Sigmoid colon (tissue), 7 donors: Measurements from ENCODE around the gene UBN1. TPM values are rescaled to one million over a fixed set of nuclear protein-coding genes. Genes with fewer than 3 reads are reported as not detected.

Experiments
- DNase-seq: peaks from one replicate; pipeline ENCODE4 v3.0.0-alpha.2; 2019
- H3K27ac ChIP-seq, 4 donors: fragments of 200-600 bp; sonication (generic); one replicate each; pipeline ENCODE4 v1.5.1; 2016 to 2019; ENCODE audit warnings: mild to moderate bottlenecking in 1 of 4
- H3K27me3 ChIP-seq, 3 donors: fragments of 200-600 bp; sonication (generic); one replicate each; pipeline ENCODE4 v1.5.1; 2019; ENCODE audit warnings: mild to moderate bottlenecking in 1 of 3
- H3K36me3 ChIP-seq, 4 donors: fragments of 200-600 bp; sonication (generic); one replicate each; pipeline ENCODE4 v1.5.1; 2016 to 2019
- H3K4me1 ChIP-seq, 4 donors: fragments of 200-600 bp; sonication (generic); one replicate each; pipeline ENCODE4 v1.5.1; 2017 to 2019
- H3K4me3 ChIP-seq, 4 donors: fragments of 200-600 bp; sonication (generic); one replicate each; pipeline ENCODE4 v1.5.1; 2017 to 2019; ENCODE audit warnings: mild to moderate bottlenecking in 2 of 4, moderate library complexity in 1 of 4
- H3K9me3 ChIP-seq, 4 donors: fragments of 200-600 bp in 3 of 4; sonication (generic) in 3 of 4; one replicate each; pipeline versions ENCODE4 v1.5.1 to v1.6.1; 2013 to 2019
- CTCF ChIP-seq, 4 experiments: fragments of 450-650 bp in 3 of 4; fragments of 200-600 bp in 1 of 4; IDR thresholded peaks; one replicate each; pipeline ENCODE4 v1.5.1; 2016 to 2019; ENCODE audit warnings: antibody characterized with exemption in 4 of 4, mild to moderate bottlenecking in 3 of 4, moderate library complexity in 2 of 4
- EP300 ChIP-seq, 4 donors: sonication (generic); formaldehyde crosslinking; IDR thresholded peaks; one replicate each; pipeline ENCODE4 v1.6.1; 2017; ENCODE audit warnings: antibody characterized with exemption in 4 of 4
- POLR2A ChIP-seq, 2 donors: fragments of 450-650 bp; IDR thresholded peaks; one replicate each; pipeline ENCODE4 v1.6.1; 2016; ENCODE audit warnings: antibody characterized with exemption in 2 of 2, mild to moderate bottlenecking in 2 of 2, moderate library complexity in 2 of 2
- POLR2AphosphoS5 ChIP-seq, 4 donors: sonication (generic); formaldehyde crosslinking; IDR thresholded peaks; one replicate each; pipeline ENCODE4 v1.6.1; 2017; ENCODE audit warnings: antibody characterized with exemption in 4 of 4
- WGBS, 2 donors: extraction: QIAGEN DNeasy Blood & Tissue Kit; methylation state at CpG; one replicate each; pipeline ENCODE4 v1.1.7; 2013; 5-methylcytosine and 5-hydroxymethylcytosine counted together
- intact Hi-C: fragments of 100-400 bp; cut with DNase I; formaldehyde crosslinking; loops from one replicate; pipeline ENCODE4 v1.15.1; 2023
- polyA plus RNA-seq, 3 donors: library from polyadenylated mRNA; stranded (reverse); fragments of 200-250 nt; gene quantifications; one replicate each; pipeline ENCODE4 v1.2.3, GENCODE V29; 2013
- total RNA-seq, 4 donors: library from RNA; depleted of rRNA; stranded (reverse); fragments of >200 nt; gene quantifications; one replicate each; pipeline ENCODE4 v1.1.0, GENCODE V29; 2016
- donor health status: healthy with polysubstance abuse.
- donor health status: Bipolar disorder and iron deficiency.
- donor health status: healthy.

UBN1 gene
- total and polyA plus RNA-seq, 7 donors, result 8.4 to 27.7 (median 17.8) TPM

- Histone ChIP-seq H3K27ac (no peak overlapping the region), H3K4me1 (peaks cover 0 to 4% (median 1%) of the 10 kb centered on the region in 4 donors), H3K9me3 (no peaks in the 10 kb centered on the region), H3K4me3 (no peak overlapping the region), H3K27me3 (no peaks in the 10 kb centered on the region), H3K36me3 (peaks cover 45 to 100% (median 83%) of the 10 kb centered on the region in 4 donors)
- intact Hi-C loops, result no loop called here
- no peak for DNase-seq
- 86 to 91% methylated on average over 11 of the region's 11 CpGs for WGBS, 2 donors
- TF ChIP-seq POLR2AphosphoS5 (IDR thresholded peaks at IDR 0.05) (no peak), CTCF (IDR thresholded peaks at IDR 0.05) (no peak), EP300 (IDR thresholded peaks at IDR 0.05) (no peak), POLR2A (IDR thresholded peaks at IDR 0.05) (no peak)
These were observed 29.5 kb downstream of the UBN1 start for GRCh38 chr16:4876646-4877379.

DNA sequence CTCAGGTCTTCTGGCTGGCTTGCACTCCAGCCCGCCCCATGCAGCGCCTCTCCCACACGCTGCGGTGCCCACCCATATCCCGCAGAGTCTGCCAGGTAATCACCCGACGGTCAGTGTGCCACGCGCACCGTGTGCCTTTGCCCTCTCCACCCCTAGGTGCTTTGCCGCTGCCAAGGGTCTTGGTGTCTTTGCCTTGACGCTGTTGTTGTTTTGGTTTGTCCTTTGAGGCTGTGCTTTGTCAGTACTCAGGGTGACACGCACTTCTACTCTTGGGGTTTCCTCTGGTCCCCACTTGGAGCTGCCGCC is 30.1 kb downstream of the UBN1 start:
- TF ChIP-seq POLR2A (IDR thresholded peaks at IDR 0.05) (no peak), POLR2AphosphoS5 (IDR thresholded peaks at IDR 0.05) (no peak), EP300 (IDR thresholded peaks at IDR 0.05) (no peak), CTCF (IDR thresholded peaks at IDR 0.05) (no peak)
- H3K27me3 ChIP-seq, result no peaks in the 10 kb centered on the region
- WGBS, 2 donors, result 95% methylated on average over 14 of the region's 14 CpGs
- intact Hi-C loops, result no loop called here
- DNase-seq, result no peak
- peaks cover 40 to 98% (median 78%) of the 10 kb centered on the region in 4 donors for H3K36me3 ChIP-seq
- no peaks in the 10 kb centered on the region for H3K9me3 ChIP-seq
- H3K27ac ChIP-seq, result no peak overlapping the region
- no peak overlapping the region for H3K4me3 ChIP-seq
- peaks cover 0 to 9% (median 4%) of the 10 kb centered on the region in 4 donors for H3K4me1 ChIP-seq

- no peak for TF ChIP-seq EP300 (IDR thresholded peaks at IDR 0.05)
- TF ChIP-seq POLR2AphosphoS5 (IDR thresholded peaks at IDR 0.05), result no peak
- TF ChIP-seq POLR2A (IDR thresholded peaks at IDR 0.05), result no peak
- TF ChIP-seq CTCF (IDR thresholded peaks at IDR 0.05), result no peak
- Histone ChIP-seq H3K4me1 (peaks cover 0 to 16% (median 10%) of the 10 kb centered on the region in 4 donors), H3K4me3 (no peak overlapping the region), H3K9me3 (no peaks in the 10 kb centered on the region), H3K27me3 (no peaks in the 10 kb centered on the region), H3K27ac (no peak overlapping the region), H3K36me3 (peaks cover 41 to 95% (median 75%) of the 10 kb centered on the region in 4 donors)
- 72 to 82% methylated on average over 4 of the region's 4 CpGs for WGBS, 2 donors
- no peak for DNase-seq
- intact Hi-C loops, result no loop called here
These were observed 31.8 kb downstream of the UBN1 start for GRCh38 chr16:4879049-4879448.

GRCh38 chr16:4880006-4880580 is 32.8 kb downstream of the UBN1 start:
- no peak for DNase-seq
- 95 to 96% methylated on average over 17 of the region's 17 CpGs for whole genome bisulfite sequencing, 2 donors
- Histone ChIP-seq H3K4me3 (no peak overlapping the region), H3K27ac (no peak overlapping the region), H3K4me1 (peaks cover 0 to 16% (median 10%) of the 10 kb centered on the region in 4 donors), H3K9me3 (no peaks in the 10 kb centered on the region), H3K27me3 (no peaks in the 10 kb centered on the region), H3K36me3 (peaks cover 47 to 95% (median 74%) of the 10 kb centered on the region in 4 donors)
- TF ChIP-seq POLR2AphosphoS5 (IDR thresholded peaks at IDR 0.05) (no peak), EP300 (IDR thresholded peaks at IDR 0.05) (no peak), CTCF (IDR thresholded peaks at IDR 0.05) (no peak), POLR2A (IDR thresholded peaks at IDR 0.05) (no peak)
- intact Hi-C loops, result no loop called here
